Dedifferentiated amniotic fluid mesenchymal stem cell (primary cell): Measurements from ENCODE around the gene ARL17A.
"Not testable (repeated sequence)": the region's sequence is repeated elsewhere in the genome, so short reads cannot be mapped to it uniquely, and the experiment has no call there.

Source experiments
- DNase-seq: peaks from one replicate; pipeline ENCODE4 v3.0.0-alpha.2; 2016; ENCODE audit errors: extremely low spot score

ARL17A gene

DNA sequence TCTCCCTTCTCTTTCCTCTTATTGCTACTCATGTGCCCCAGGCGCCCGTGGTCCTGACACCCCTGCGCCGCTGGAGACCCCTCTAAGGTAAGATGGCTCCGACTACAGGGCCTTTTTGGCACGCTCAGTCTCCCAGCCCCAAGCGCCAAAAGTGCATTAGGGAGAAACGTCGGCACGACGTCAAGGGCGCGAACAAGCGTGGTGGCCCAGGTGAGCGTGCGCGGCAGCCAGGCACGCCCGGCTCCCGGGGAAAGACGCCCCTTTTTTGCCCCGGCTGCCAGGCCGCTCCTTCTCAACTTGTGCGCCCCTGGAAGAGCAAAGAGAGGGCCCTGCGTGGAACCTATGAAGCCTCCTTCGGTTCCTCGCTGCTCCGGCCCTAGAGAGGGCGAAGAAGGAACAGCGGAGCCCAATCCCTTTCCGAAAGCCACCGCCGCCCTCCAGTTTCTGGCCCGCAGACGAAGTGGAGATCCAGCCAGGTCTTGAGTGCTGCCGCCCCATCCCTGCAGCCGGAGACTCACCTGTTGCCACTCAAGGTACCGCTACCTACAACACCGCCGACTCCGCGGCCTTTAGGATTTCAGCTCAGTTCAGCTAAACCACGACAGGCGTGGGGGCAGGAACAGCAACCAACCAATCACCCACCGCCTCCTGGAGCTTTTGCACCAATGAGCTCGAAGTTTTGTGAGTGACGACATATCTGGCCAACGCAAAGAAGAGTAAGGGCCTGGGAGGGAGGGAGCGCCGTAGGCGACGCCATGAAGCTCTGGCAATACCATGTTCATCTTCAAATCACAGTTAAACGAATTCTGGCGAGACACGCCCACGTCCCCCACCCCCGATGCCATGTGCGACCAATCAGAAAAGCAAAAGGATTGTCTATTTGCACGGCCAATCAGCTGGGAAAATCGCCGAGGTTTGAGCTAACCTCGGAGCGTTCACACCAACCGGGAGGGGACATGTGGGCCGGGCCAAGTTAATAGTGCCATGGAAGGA is at the start of gene ARL17A:
Gene ARL17A (minus strand): TSS at position 609 of the 993 bp plus-strand sequence. CDS start 3,369 bp downstream, outside the sequence.
- DNase-seq: not testable (repeated sequence)

GRCh38 chr17:46628753-46629436 is 49.4 kb upstream of the ARL17A start:
- not testable (repeated sequence) for DNase-seq

- DNase-seq: not testable (repeated sequence)
Measured at GRCh38 chr17:46627452-46627851, 48.0 kb upstream of the ARL17A start.

- not testable (repeated sequence) for DNase-seq
Measured at GRCh38 chr17:46624726-46625125, 45.2 kb upstream of the ARL17A start.

DNA sequence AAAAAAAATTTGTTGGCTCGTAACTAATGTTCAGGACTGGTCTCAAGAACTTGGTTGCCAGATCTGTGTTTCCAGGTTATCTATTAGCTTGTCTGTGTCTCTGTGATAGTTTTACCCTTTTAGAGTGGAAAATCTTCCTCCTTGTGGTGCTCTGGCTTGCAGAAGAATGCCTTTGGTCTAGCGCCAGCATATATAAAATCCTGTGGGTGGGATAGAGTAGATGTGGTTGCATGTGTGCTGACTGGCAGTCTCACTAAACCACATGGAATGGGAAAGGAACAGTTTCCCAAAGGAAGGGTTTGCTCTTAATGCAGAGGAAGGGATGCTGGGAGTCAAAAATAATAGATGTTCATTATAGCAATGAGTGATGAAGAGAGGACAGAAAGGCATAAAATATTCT is 44.3 kb upstream of the ARL17A start:
- not testable (repeated sequence) for DNase-seq

DNA sequence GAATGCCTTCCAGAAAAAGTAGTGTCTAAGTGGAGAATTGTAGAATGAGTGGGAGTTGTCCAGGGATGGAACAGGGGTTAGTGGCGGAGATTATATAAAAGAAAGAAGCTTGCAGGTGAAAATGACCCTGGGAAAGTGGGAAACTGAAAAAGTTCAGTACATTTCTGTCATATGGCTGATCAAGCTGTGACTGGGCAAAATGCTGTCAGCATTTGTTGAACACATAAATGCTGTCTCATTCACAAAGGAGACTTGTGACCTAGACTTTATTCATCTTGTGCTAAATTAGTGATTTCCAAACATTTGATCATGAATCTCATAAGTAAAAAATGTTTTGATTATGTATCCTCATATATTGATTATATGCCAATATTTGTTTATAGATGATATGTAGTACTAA is 39.5 kb upstream of the ARL17A start:
- not testable (repeated sequence) for DNase-seq

DNA sequence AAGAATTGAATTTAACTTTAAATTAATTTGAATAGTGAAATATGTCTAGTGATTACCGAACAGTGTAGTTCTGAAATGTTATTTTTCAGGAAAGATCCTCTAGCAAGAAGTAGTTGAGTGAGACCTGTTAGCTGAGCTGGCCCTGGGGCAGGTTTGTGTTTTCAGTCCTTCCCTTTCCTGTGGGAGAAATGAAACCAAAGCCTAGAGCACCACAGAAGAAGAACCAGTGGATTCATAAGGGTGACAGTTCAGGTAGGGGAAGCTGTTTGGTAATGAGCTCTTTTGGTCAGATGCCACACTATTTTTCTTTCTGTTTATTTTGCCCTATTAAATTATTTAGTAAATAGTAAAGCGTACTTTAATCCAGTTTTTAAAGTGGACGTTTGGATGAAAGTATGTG is 37.6 kb upstream of the ARL17A start:
- DNase-seq: not testable (repeated sequence)

DNA sequence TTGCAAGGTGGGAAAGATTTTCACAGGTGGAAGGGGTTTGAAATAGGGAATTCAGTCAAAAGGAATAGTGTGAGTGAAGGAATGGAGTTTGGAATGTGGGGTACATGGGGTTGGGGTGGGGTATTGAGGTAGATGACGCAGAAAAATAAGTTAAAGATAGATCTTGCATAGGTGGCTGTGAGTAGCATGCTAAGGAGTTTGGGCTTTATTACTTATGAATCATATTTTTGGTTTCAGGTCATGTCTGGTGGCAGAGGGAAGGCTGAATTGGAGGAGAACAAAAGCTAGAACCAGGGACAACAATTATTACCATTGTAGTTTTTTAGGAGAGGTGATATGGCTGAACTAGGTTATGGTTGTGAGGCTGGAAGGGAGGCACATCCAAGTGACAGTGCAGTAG is 34.4 kb upstream of the ARL17A start:
- not testable (repeated sequence) for DNase-seq

GRCh38 chr17:46611304-46611703 is 31.8 kb upstream of the ARL17A start:
- not testable (repeated sequence) for DNase-seq

DNA sequence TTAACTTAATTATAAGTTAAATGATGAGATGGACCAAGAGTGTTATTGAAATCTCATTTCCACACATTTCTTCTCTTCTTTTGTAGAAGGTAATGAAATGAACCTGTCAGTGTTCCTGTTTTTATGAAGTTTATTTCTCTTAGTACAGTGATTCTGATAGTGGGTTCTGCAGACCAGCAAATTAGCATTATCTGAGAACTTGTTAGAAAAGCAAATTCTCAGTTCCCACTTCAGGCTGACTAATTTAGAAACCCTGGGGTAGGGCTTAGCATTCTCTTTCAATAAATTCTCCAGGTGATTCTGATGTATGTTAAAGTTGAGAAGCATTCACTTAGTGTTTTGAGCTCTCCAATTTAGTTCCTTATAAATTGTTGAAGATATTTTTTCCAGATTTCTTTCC is 23.6 kb upstream of the ARL17A start:
- not testable (repeated sequence) for DNase-seq

DNA sequence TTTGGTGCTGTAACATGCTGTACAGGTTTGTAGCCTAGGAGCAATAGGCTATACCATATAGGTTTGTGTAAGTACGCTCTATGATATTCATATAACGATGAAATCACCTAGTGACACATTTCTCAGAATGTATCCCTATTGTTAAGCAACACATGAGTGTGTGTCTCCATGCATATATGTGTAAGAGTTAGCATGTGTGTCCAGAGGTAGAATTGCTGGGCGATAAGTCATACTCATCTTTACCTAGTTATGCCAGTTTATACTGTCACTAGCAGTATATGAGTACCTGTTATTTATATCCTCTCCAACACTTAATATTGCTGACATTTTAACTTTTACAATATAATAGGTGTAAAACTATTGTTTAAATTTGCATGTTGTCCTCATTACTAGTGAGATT is 21.3 kb upstream of the ARL17A start:
- DNase-seq: not testable (repeated sequence)

DNA sequence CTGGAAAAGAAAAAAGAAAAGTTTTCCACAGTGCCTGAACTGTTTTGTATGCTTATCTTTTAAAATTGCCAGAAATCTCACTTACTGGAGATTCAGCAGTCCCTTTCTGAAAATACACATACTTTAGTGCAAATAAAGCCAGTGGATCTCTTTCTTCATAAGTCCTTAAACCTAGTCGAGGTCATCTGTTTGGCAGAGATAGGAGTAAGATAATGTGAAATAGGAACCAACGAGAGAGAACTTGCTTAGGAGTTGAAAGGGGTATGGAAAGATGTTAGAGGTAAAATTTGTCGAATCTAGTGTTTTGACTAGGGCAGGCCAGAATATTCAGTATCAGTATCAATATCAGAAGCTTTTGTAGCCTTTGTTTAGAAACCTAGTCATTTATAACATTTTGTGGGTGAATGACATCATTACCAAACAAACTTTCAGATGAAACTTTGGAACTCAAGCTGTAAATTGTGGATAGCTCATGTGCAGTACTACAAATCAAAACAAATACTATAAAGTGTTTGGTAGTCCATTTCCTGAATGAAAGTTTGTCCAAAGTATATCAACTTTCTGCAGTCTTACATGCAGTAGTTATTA is 18.9 kb upstream of the ARL17A start:
- not testable (repeated sequence) for DNase-seq

- not testable (repeated sequence) for DNase-seq
Measured at GRCh38 chr17:46591332-46591731, 11.8 kb upstream of the ARL17A start.

DNA sequence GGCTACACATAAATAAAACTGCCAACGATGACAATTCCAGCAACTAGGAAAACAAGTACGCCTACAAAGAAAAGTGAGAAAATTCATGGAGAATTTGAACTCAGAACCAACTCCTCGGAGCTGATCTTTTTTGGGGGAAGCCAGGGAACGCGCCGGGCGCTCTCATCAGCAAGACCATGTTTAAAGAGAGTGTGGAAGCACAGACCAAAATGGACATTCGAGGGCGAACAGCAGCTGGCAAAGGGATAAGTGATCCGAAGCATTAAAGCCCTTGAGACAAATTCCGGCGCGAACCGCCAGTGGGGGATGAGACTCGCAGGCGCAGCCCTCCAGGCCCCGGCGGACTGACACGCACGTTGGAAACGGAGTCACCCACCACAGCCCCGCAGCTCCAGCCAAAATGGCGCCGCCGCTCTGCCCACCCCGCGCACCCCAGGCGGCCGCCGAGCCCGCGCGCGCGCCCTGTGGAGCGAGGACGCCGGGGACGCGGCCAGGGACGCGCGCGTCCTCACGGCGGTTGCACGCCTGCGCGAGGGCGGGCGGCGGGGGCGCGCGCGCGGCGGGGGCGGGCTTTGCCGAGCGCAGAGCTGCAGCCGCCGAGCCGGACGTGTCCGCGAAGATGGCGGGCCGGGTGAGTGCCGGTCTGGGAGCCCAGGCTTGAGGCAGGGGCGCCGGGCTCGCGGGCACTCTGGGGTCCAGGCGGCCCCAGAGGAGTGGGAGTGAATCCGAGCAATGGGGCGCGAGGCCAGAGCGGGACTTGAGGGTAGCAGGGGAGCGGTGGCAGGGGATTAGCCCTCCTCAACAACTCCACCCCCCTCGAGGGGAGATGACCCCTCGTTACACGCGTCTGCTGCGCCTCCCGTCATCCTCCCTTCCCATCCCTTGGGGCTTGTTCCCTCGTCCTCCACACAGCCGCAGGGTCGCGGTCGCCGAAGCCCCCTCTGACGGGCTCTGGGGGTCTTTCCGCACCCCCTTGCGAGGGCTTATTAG is 11.0 kb upstream of the ARL17A start, which contains the start of gene NSF:
Gene NSF (plus strand): TSS at position 513 of the 990 bp plus-strand sequence. CDS start 107 bp downstream, at position 620.
- not testable (repeated sequence) for DNase-seq

DNA sequence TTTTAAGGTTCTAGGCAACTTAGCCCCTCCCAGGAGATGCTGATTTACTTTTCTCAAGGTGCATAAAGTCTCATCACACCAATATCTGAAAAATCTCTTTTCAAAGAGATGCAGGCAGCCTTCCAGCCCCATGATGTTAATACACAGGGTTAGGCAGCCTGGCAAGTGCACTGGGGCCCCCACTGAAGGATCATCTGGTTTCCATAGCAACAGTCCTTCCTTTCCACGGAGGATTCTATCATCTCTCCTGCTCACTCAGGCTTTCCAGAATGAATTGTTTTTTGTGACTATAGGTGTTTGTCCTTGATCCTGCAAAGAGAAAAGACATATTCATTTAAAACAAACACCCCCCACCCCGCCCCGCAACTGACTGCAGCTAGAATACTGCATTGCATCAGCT is 6.0 kb upstream of the ARL17A start:
- not testable (repeated sequence) for DNase-seq

DNA sequence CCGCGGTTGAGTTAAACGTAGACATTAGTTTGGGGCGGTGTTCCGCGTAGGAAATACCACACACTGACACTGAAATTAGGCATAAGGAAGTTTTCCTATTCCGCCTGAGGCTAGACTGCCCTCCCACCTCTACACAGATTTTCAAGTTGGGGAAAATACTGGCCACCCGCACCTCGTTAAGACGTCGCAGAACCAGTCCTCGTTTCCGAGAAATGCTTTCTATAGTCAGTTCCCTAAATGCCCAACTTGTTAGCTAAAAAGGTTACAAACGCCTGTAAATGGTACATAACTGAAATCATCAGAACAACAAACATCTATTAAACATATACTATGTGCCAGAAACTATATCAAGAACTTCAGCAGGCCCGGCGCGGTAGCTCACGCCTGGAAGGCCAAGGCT is 591 bp upstream of the ARL17A start:
- DNase-seq: not testable (repeated sequence)

DNA sequence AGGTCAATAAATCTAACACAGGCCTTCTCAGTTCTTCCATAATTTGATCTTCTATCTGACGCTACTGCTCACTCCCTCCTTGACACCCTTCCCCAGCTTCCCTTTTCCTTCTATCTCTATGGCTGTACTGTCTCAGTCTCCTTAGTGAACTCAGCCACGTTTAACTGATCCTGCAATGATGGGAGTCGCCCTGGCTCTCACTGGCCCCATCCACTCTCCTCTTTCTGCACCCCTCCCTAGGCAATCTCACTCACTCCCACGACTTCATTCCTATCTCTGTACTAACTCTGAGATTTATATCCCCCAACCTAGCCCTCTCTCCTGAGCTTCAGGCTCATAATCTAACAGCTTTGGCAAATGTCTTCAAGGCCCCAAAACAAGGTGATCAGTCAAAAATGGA is 7.7 kb downstream of the ARL17A start:
- DNase-seq: not testable (repeated sequence)

DNA sequence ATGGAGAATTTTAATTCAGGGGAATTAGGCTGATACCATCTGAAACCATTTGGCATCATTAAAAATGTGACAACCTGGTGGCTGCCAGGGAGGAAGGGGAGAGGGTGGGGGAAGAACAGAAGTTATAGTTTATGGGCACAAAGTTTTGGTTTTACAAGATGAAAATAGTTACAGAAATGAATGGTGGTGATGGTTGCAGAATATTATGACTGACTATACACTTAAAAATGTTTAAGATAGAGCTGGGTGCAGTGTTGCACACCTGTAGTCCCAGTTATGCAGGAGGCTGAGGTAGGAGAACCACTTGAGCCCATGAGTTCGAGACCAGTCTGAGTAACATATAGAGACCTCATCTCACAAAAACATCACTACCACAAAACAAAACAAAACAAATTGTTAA is 12.5 kb downstream of the ARL17A start:
- not testable (repeated sequence) for DNase-seq

DNA sequence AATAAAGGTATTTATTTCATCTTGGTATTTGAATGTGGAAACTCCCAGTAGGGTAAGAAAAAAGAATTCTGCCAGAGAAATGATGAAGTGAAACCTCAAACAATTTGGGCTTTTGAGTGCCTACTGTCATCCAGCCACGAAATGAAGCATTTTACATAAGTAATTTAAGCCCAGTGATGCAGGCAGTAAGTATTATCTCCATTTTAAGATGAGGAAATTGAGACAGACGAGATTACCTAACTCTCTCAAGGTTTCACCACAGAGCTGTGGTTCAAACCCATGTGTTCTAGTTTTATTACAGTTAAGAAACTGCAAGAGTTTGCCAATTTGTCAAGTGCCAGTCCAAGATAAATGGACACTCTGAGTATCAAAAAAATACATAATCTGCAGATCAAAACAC is 13.2 kb downstream of the ARL17A start:
- not testable (repeated sequence) for DNase-seq

DNA sequence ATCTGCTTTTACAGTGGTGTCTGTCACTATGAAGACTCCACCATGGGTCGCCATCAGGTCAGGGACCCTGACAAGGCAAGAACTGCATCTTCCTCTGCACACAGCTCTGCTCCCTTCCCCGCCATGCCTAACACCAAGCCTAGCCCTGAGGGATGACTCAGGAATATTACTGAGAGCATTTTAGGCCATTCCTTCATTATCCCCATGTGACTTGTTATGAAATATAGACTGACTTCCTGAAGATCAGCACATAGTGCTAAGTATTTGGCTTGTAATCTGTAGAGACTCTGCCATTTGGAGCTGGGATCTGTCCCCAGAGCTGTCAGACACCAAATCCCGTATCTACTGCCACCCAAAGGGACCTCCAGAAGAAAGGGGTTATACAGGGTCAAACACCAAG is 19.4 kb downstream of the ARL17A start:
- not testable (repeated sequence) for DNase-seq

- DNase-seq: not testable (repeated sequence)
Measured at GRCh38 chr17:46559155-46559554, 20.3 kb downstream of the ARL17A start.
